Keratinocyte (primary cell): ENCODE measurements around the gene GPM6B. TPM values are rescaled to one million over a fixed set of nuclear protein-coding genes. Genes with fewer than 3 reads are reported as not detected.
A peak's percentile ranks its signal among the peaks of the same experiment; 100 is the strongest.
"Not testable (repeated sequence)": the region's sequence is repeated elsewhere in the genome, so short reads cannot be mapped to it uniquely, and the experiment has no call there.

Source experiments
- DNase-seq: peaks from one replicate; pipeline ENCODE4 v3.0.0-alpha.2; 2011; ENCODE audit warnings: low read depth, missing footprints, low spot score
- FAIRE-seq: peaks from 2 replicates; lab custom pipeline; 2011; peaks lifted over from hg19 to GRCh38; lab: Jason Lieb, UNC
- H2AFZ ChIP-seq: 2 replicates; pipeline ENCODE4 v1.6.0; 2012; ENCODE audit warnings: low read length, control low read depth, inconsistent platforms; ENCODE audit not compliant: control insufficient read depth
- H3K27ac ChIP-seq: 2 replicates; pipeline ENCODE4 v1.5.1; 2011; ENCODE audit warnings: low read length; ENCODE audit not compliant: control insufficient read depth, insufficient read depth
- H3K27me3 ChIP-seq: 3 replicates; pipeline ENCODE4 v1.6.0; 2011; ENCODE audit warnings: low read length; ENCODE audit not compliant: control insufficient read depth, insufficient read depth; ENCODE audit errors: extremely low read depth
- H3K36me3 ChIP-seq, 2 experiments: 2 replicates in 1 of 2; 3 replicates in 1 of 2; pipeline ENCODE4 v1.5.1; 2011; ENCODE audit warnings: low read length in 2 of 2, mild to moderate bottlenecking in 1 of 2; ENCODE audit not compliant: control insufficient read depth in 2 of 2, insufficient read depth in 2 of 2; ENCODE audit errors: extremely low read depth in 1 of 2
- H3K4me1 ChIP-seq: 3 replicates; pipeline ENCODE4 v1.5.1; 2011; ENCODE audit warnings: low read length; ENCODE audit not compliant: control insufficient read depth, insufficient read depth; ENCODE audit errors: extremely low read depth
- H3K4me2 ChIP-seq: 3 replicates; pipeline ENCODE4 v1.6.0; 2011; ENCODE audit warnings: low read depth, low read length; ENCODE audit not compliant: control insufficient read depth, insufficient read depth; ENCODE audit errors: extremely low read depth
- H3K4me3 ChIP-seq, 3 experiments: fragments of 200-600 bp in 1 of 3; sonication (generic) in 1 of 3; 2 replicates in 2 of 3; 3 replicates in 1 of 3; pipeline ENCODE4 v1.5.1; 2011 to 2016; ENCODE audit warnings: low read length in 3 of 3, mild to moderate bottlenecking in 3 of 3, control low read depth in 2 of 3, inconsistent platforms in 1 of 3, low read depth in 1 of 3, mixed read lengths in 1 of 3, mixed run types in 1 of 3, moderate library complexity in 1 of 3; ENCODE audit not compliant: control insufficient read depth in 2 of 3, insufficient read depth in 2 of 3; ENCODE audit errors: extremely low read depth in 1 of 3
- H3K79me2 ChIP-seq: 2 replicates; pipeline ENCODE4 v1.6.0; 2012; ENCODE audit warnings: low read length; ENCODE audit not compliant: control insufficient read depth, insufficient read depth
- H3K9ac ChIP-seq: 3 replicates; pipeline ENCODE4 v1.6.0; 2011; ENCODE audit warnings: low read length; ENCODE audit not compliant: control insufficient read depth, insufficient read depth; ENCODE audit errors: extremely low read depth
- H3K9me1 ChIP-seq: 3 replicates; pipeline ENCODE4 v1.6.0; 2011; ENCODE audit warnings: low read length; ENCODE audit not compliant: control insufficient read depth, insufficient read depth; ENCODE audit errors: extremely low read depth
- H3K9me3 ChIP-seq: 2 replicates; pipeline ENCODE4 v1.5.1; 2012; ENCODE audit warnings: low read depth, low read length; ENCODE audit not compliant: control insufficient read depth
- H4K20me1 ChIP-seq: 3 replicates; pipeline ENCODE4 v1.6.0; 2011; ENCODE audit warnings: low read length; ENCODE audit not compliant: control insufficient read depth, insufficient read depth; ENCODE audit errors: extremely low read depth
- CTCF ChIP-seq, 3 experiments: IDR thresholded peaks in 1 of 3; conservative IDR thresholded peaks in 1 of 3; optimal IDR thresholded peaks in 1 of 3; 2 replicates in 2 of 3; 3 replicates in 1 of 3; pipeline versions ENCODE3 to v1.5.1; 2011; ENCODE audit warnings: low read length in 3 of 3, mild to moderate bottlenecking in 3 of 3, moderate library complexity in 2 of 3, control low read depth in 1 of 3, inconsistent platforms in 1 of 3; ENCODE audit not compliant: insufficient read depth in 2 of 3; ENCODE audit errors: extremely low read depth in 1 of 3
- EZH2 ChIP-seq: IDR thresholded peaks from one replicate; pipeline ENCODE4 v1.6.1; 2012; ENCODE audit warnings: inconsistent platforms, mild to moderate bottlenecking, low read length, moderate library complexity
- dilution Hi-C: fragments of 300-500 bp; cut with MboI; formaldehyde crosslinking; loops from one replicate; pipeline ENCODE4 v1.7.0; 2020; ENCODE audit warnings: low sequenced_read_pairs; ENCODE audit not compliant: extremely low pct_ligation_motif_present
- polyA plus RNA-seq, 5 experiments: library from polyadenylated mRNA; depleted of rRNA in 3 of 5; stranded (reverse) in 3 of 5; stranded (forward) in 1 of 5; unstranded in 1 of 5; fragments of >200 nt; gene quantifications; 1 replicate in 1 of 5; 2 replicates in 3 of 5; 3 replicates in 1 of 5; pipeline versions ENCODE4 v1.2.1 to v1.2.3, GENCODE V29; 2011 to 2012; ENCODE audit warnings: missing spikeins in 2 of 5, low read depth in 1 of 5, low replicate concordance in 1 of 5

Gene GPM6B
- polyA plus RNA-seq, 1 donor (not counting 4 experiments of a cell fraction or from before 2014, with no cell fraction given): 0.26 TPM

- dilution Hi-C loops: no loop called here
- Histone ChIP-seq H3K4me2 (peak overlapping the region; percentile 96), H3K36me3 (peaks cover 0 to 2% of the 10 kb centered on the region in 2 experiments), H3K4me3 (peak overlapping the region; percentile 87 to 99 (median 96)), H3K9ac (peak overlapping the region; percentile 98), H3K9me3 (no peaks in the 10 kb centered on the region), H3K9me1 (no peaks in the 10 kb centered on the region), H3K4me1 (peaks cover 10% of the 10 kb centered on the region), H3K27me3 (no peaks in the 10 kb centered on the region), H4K20me1 (no peaks in the 10 kb centered on the region), H3K27ac (peak overlapping the region; percentile 97), H3K79me2 (peaks cover 50% of the 10 kb centered on the region), H2AFZ (peak overlapping the region; percentile 97)
- no peak for TF ChIP-seq EZH2
- no peak for TF ChIP-seq CTCF (optimal IDR thresholded peaks at IDR 0.05 in 1 of 3, IDR thresholded peaks at IDR 0.05 in 1 of 3, conservative IDR thresholded peaks at IDR 0.05 in 1 of 3; ENCODE audit: extremely low read depth in 1 of 3, insufficient read depth in 2 of 3, low read length in 3 of 3)
- no peak for FAIRE-seq
- DNase-seq: no peak
Measured at GRCh38 chrX:13733506-13733905, 83.4 kb downstream of the GPM6B start.

- dilution Hi-C loops: no loop called here
- no peak for TF ChIP-seq EZH2
- TF ChIP-seq CTCF (optimal IDR thresholded peaks at IDR 0.05 in 1 of 3, IDR thresholded peaks at IDR 0.05 in 1 of 3, conservative IDR thresholded peaks at IDR 0.05 in 1 of 3; ENCODE audit: extremely low read depth in 1 of 3, insufficient read depth in 2 of 3, low read length in 3 of 3): no peak
Measured at GRCh38 chrX:13732246-13733067, 84.4 kb downstream of the GPM6B start.

GRCh38 chrX:13730523-13730922, 86.4 kb downstream of the GPM6B start:
- H3K9me1 ChIP-seq, H3K27me3 ChIP-seq, H4K20me1 ChIP-seq, H2AFZ ChIP-seq, DNase-seq, H3K9ac ChIP-seq, FAIRE-seq, H3K27ac ChIP-seq, H3K4me3 ChIP-seq, H3K4me2 ChIP-seq, H3K9me3 ChIP-seq, H3K36me3 ChIP-seq, dilution Hi-C loops: not testable (repeated sequence)
- peaks cover 53% of the 10 kb centered on the region for H3K79me2 ChIP-seq
- peaks cover 10% of the 10 kb centered on the region for H3K4me1 ChIP-seq

More at GRCh38 chrX:13732246-13733067, 84.4 kb downstream of the GPM6B start:
- H3K9ac ChIP-seq: no peak overlapping the region
- DNase-seq (no peak), FAIRE-seq (no peak)
- peaks cover 0 to 2% of the 10 kb centered on the region in 2 experiments for H3K36me3 ChIP-seq
- no peaks in the 10 kb centered on the region for H3K9me1 ChIP-seq
- no peaks in the 10 kb centered on the region for H3K9me3 ChIP-seq
- H3K4me2 ChIP-seq: no peak overlapping the region
- no peaks in the 10 kb centered on the region for H4K20me1 ChIP-seq
- H3K4me3 ChIP-seq: no peak overlapping the region
- no peak overlapping the region for H3K27ac ChIP-seq
- peaks cover 52% of the 10 kb centered on the region for H3K79me2 ChIP-seq
- no peak overlapping the region for H2AFZ ChIP-seq
- no peaks in the 10 kb centered on the region for H3K27me3 ChIP-seq
- H3K4me1 ChIP-seq: peaks cover 10% of the 10 kb centered on the region
